K562 (cell line): ENCODE data around the gene CFAP69. TPM values are rescaled to one million over a fixed set of nuclear protein-coding genes. Genes with fewer than 3 reads are reported as not detected.

Experiments used
- ATAC-seq: fragments of 200-7000 bp; cut with Tn5 transposase; 3 replicates; pipeline ENCODE4 v1.9.1; 2020; ENCODE audit warnings: moderate library complexity
- BruUV-seq: library from RNA; stranded (reverse); fragments of 400-500 nt; replicated peaks from 2 replicates; lab custom pipeline; 2021; lab: Mats Ljungman, UMichigan
- CTCF ChIA-PET: fragments of 300-600 bp; formaldehyde crosslinking; extraction: SDS; loops from one replicate; lab custom pipeline; 2021; ENCODE audit warnings: low intra/inter-chr PET ratio; lab: Yijun Ruan, JAX
- POLR2A ChIA-PET: fragments of 300-600, 350-650 bp; sonication (Branson Sonifier 250); formaldehyde crosslinking; extraction: SDS; loops from one replicate; lab custom pipeline; 2021; ENCODE audit warnings: antibody characterized with exemption, inconsistent platforms; lab: Yijun Ruan, JAX
- DNase-seq, 4 experiments: peaks; one replicate each; pipeline versions ENCODE4 v3.0.0 to v3.0.0-alpha.2; 2011 to 2018; ENCODE audit warnings: low spot score in 3 of 4, mixed read lengths in 3 of 4; ENCODE audit errors: extremely low read depth in 1 of 4
- FAIRE-seq: peaks from 2 replicates; lab custom pipeline; 2011; peaks lifted over from hg19 to GRCh38; lab: Jason Lieb, UNC
- H2AFZ ChIP-seq: 2 replicates; pipeline ENCODE4 v1.6.0; 2011; ENCODE audit warnings: low read depth, low read length, control low read depth, inconsistent platforms
- H3K27ac ChIP-seq: fragments of 200-600 bp; 3 replicates; pipeline ENCODE4 v1.8.0; 2011; ENCODE audit warnings: low read depth, mild to moderate bottlenecking, control low read depth, inconsistent platforms, low read length, moderate library complexity, mixed read lengths; ENCODE audit errors: extremely low read depth
- H3K27me3 ChIP-seq, 2 experiments: fragments of 300-600 bp in 1 of 2; 2 replicates in 1 of 2; 3 replicates in 1 of 2; pipeline versions ENCODE4 v1.6.0 to v1.8.0; 2011; ENCODE audit warnings: inconsistent platforms in 2 of 2, low read length in 2 of 2, mild to moderate bottlenecking in 1 of 2, mixed read lengths in 1 of 2, moderate library complexity in 1 of 2; ENCODE audit not compliant: control insufficient read depth in 2 of 2, insufficient read depth in 2 of 2
- H3K36me3 ChIP-seq: fragments of 300-600 bp; 3 replicates; pipeline ENCODE4 v1.8.0; 2011; ENCODE audit warnings: mild to moderate bottlenecking, low read length, inconsistent platforms; ENCODE audit not compliant: control insufficient read depth, insufficient read depth
- H3K4me1 ChIP-seq, 2 experiments: fragments of 200-600 bp in 1 of 2; replicated peaks in 1 of 2; 2 replicates in 1 of 2; 3 replicates in 1 of 2; pipeline versions ENCODE4 v1.5.1 to v1.8.0; 2011; ENCODE audit warnings: inconsistent platforms in 2 of 2, low read length in 2 of 2, mild to moderate bottlenecking in 1 of 2, mixed read lengths in 1 of 2, moderate library complexity in 1 of 2; ENCODE audit not compliant: control insufficient read depth in 2 of 2, insufficient read depth in 2 of 2
- H3K4me2 ChIP-seq: 2 replicates; pipeline ENCODE4 v1.6.1; 2011; ENCODE audit warnings: low read length, control low read depth, inconsistent platforms, mixed read lengths; ENCODE audit not compliant: insufficient read depth
- H3K4me3 ChIP-seq: fragments of 200-600 bp; sonication (generic), shearing (Covaris generic); 2 replicates; pipeline ENCODE4 v1.5.1; 2016; ENCODE audit warnings: control low read depth, inconsistent platforms
- H3K79me2 ChIP-seq: fragments of 200-600 bp; 3 replicates; pipeline ENCODE4 v1.8.0; 2011; ENCODE audit warnings: low read length, inconsistent platforms; ENCODE audit not compliant: control insufficient read depth, insufficient read depth
- H3K9ac ChIP-seq, 2 experiments: 2 replicates each; pipeline versions ENCODE4 v1.6.0 to v1.6.1; 2011; ENCODE audit warnings: low read depth in 2 of 2, low read length in 2 of 2, control low read depth in 1 of 2, inconsistent platforms in 1 of 2, mild to moderate bottlenecking in 1 of 2, mixed read lengths in 1 of 2; ENCODE audit not compliant: insufficient read depth in 1 of 2
- H3K9me1 ChIP-seq: one replicate; pipeline ENCODE4 v1.6.0; 2011; ENCODE audit warnings: inconsistent platforms, mild to moderate bottlenecking, low read length, moderate library complexity; ENCODE audit not compliant: control insufficient read depth, insufficient read depth
- H3K9me3 ChIP-seq: replicated peaks from 2 replicates; pipeline ENCODE4 v1.5.1; 2011; ENCODE audit warnings: low read depth, low read length, inconsistent platforms; ENCODE audit not compliant: control insufficient read depth, insufficient read depth
- H4K20me1 ChIP-seq: replicated peaks from 2 replicates; pipeline ENCODE4 v1.6.1; 2011; ENCODE audit warnings: low read length, inconsistent platforms, mixed read lengths; ENCODE audit not compliant: control insufficient read depth, insufficient read depth
- MEF2D ChIP-seq: conservative IDR thresholded peaks from 2 replicates; pipeline ENCODE4 v1.6.1; 2016; ENCODE audit warnings: low read depth, missing genetic modification characterization, missing compliant biosample characterization
- PCBP1 ChIP-seq: fragments of 200-400 bp; formaldehyde crosslinking; IDR thresholded peaks from 2 replicates; pipeline ENCODE4 v1.6.1; 2018; ENCODE audit warnings: mild to moderate bottlenecking, low read depth, low read length; ENCODE audit not compliant: poor library complexity, severe bottlenecking
- POLR3A ChIP-seq: IDR thresholded peaks from 2 replicates; pipeline ENCODE4 v1.6.1; 2011; ENCODE audit warnings: borderline replicate concordance, mild to moderate bottlenecking, moderate library complexity; ENCODE audit not compliant: insufficient read length, insufficient read depth; ENCODE audit errors: extremely low read depth
- SIN3A ChIP-seq, 2 experiments: fragments of 150-350 bp in 1 of 2; IDR thresholded peaks; 2 replicates each; pipeline ENCODE4 v1.6.1; 2011 to 2016; ENCODE audit warnings: borderline replicate concordance in 2 of 2, low read depth in 2 of 2, low read length in 2 of 2, mild to moderate bottlenecking in 2 of 2, moderate library complexity in 2 of 2; ENCODE audit not compliant: control insufficient read depth in 1 of 2
- TSC22D4 ChIP-seq: fragments of 450-650 bp; IDR thresholded peaks from 2 replicates; pipeline ENCODE4 v1.6.1; 2016; ENCODE audit warnings: missing genetic modification characterization, missing biosample characterization, control low read depth
- ZFX ChIP-seq: sonication (generic); formaldehyde crosslinking; IDR thresholded peaks from 2 replicates; pipeline ENCODE4 v1.8.0; 2022; ENCODE audit warnings: mild to moderate bottlenecking, missing genetic modification reagents, moderate library complexity
- ZNF764 ChIP-seq: fragments of 250-450 bp; sonication (Bioruptor Pico); IDR thresholded peaks from 2 replicates; pipeline ENCODE4 v1.4.0; 2020; ENCODE audit warnings: low read depth, mild to moderate bottlenecking, moderate library complexity
- ZNF780A ChIP-seq: fragments of 250-450 bp; sonication (Bioruptor Pico); IDR thresholded peaks from 2 replicates; pipeline ENCODE4 v1.5.0; 2021; ENCODE audit warnings: mild to moderate bottlenecking
- ZSCAN29 ChIP-seq: fragments of 450-650 bp; IDR thresholded peaks from 2 replicates; pipeline ENCODE4 v1.6.1; 2017
- WGBS: fragments of 100-300 bp; shearing (Covaris generic); methylation state at CpG from one replicate; pipeline ENCODE4 v1.1.6; 2016; ENCODE audit warnings: low coverage, mixed read lengths; ENCODE audit not compliant: insufficient coverage; ENCODE audit errors: missing lambda C conversion rate; 5-methylcytosine and 5-hydroxymethylcytosine counted together
- in situ Hi-C: fragments of 300-500 bp; cut with MboI; formaldehyde crosslinking; loops from 4 replicates; pipeline ENCODE4 v1.15.0; 2018; ENCODE audit warnings: inconsistent platforms, mixed read lengths
- intact Hi-C: fragments of 100-400 bp; cut with micrococcal nuclease; formaldehyde crosslinking; loops from 2 replicates; pipeline ENCODE4 v1.14.2; 2022
- polyA plus RNA-seq, 8 experiments: library from polyadenylated mRNA; depleted of rRNA in 4 of 8; stranded (reverse) in 5 of 8; unstranded in 3 of 8; fragments of >200 nt; fragmentation: Nextera tagmentation in 2 of 8; fragmentation: Illumina TruSeq in 1 of 8; extraction: Ambion mirVana in 2 of 8; extraction: Trizol in 1 of 8; gene quantifications; 2 replicates each; pipeline versions ENCODE4 v1.2.1 to v1.2.3, GENCODE V29; 2011 to 2014; ENCODE audit warnings: inconsistent platforms in 1 of 8, missing spikeins in 1 of 8
- total RNA-seq, 7 experiments: library from RNA; depleted of rRNA in 6 of 7; stranded (reverse); fragments of >200 nt in 6 of 7; fragmentation: Illumina TruSeq in 2 of 7; extraction: Trizol in 2 of 7; gene quantifications; 2 replicates each; pipeline versions ENCODE4 v1.2.1 to v1.2.3, GENCODE V29; 2011 to 2021; ENCODE audit warnings: low replicate concordance in 1 of 7
- TF ChIP-seq, protein P1 (sequence below), 2 experiments: fragments of 450-650 bp in 1 of 2; sonication (generic) in 1 of 2; formaldehyde crosslinking; conservative IDR thresholded peaks; 2 replicates each; pipeline versions ENCODE4 v1.4.0 to v1.8.1; 2020 to 2022; ENCODE audit warnings: mild to moderate bottlenecking in 1 of 2, missing genetic modification reagents in 1 of 2
- TF ChIP-seq, protein P2 (sequence below): sonication (generic); formaldehyde crosslinking; IDR thresholded peaks from 2 replicates; pipeline ENCODE4 v1.8.1; 2022; ENCODE audit warnings: missing genetic modification reagents
- TF ChIP-seq, protein P3 (sequence below): fragments of 250-450 bp; sonication (Bioruptor Pico); IDR thresholded peaks from 2 replicates; pipeline ENCODE4 v1.4.0; 2020; ENCODE audit warnings: borderline replicate concordance

Gene CFAP69
- total and polyA plus RNA-seq, 9 of the 15 experiments (the other 6 are each of a cell fraction or from before 2014, with no cell fraction given): 0.24 to 5.1 (median 1.7) TPM

DNA sequence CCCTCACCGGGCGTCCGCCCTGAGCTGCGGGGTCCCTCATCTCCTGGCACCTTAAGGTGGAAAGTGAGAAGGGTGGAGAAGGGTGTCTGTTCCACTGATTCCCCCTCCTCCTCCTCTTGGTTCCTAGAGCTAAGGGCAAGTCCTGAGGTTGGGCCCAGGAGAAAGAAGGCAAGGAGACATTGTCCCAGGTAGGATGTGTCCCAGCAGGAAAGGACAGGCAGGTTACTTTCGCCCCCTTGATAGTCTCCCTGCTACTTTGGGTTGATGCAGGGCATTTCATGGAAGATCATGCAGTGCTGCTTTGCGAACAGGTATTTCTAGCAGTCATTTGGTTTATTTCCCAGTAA is 32.9 kb upstream of the CFAP69 start:
- TF ChIP-seq MEF2D (tag): no peak
- peak; percentile 2 for TF ChIP-seq PCBP1
- H3K79me2 ChIP-seq: no peaks in the 10 kb centered on the region
- in situ Hi-C loops (no loop called here), intact Hi-C loops (no loop called here)
- CTCF ChIA-PET: no interaction called here
- no peak overlapping the region for H3K9ac ChIP-seq
- no TSS peak for BruUV-seq
- peaks cover 0 to 10% of the 10 kb centered on the region in 2 experiments; a peak in 2 of 5 replicates for H3K4me1 ChIP-seq
- H3K4me2 ChIP-seq: no peak overlapping the region
- H4K20me1 ChIP-seq: no peaks in the 10 kb centered on the region
- H3K9me1 ChIP-seq: no peaks in the 10 kb centered on the region
- H3K36me3 ChIP-seq: no peaks in the 10 kb centered on the region
- DNase-seq (no peak), FAIRE-seq (no peak), ATAC-seq (no peak; the same call in 2 of the 3 replicates)
- H3K9me3 ChIP-seq: no peaks in the 10 kb centered on the region
- H2AFZ ChIP-seq: 0 out of 2 replicates have a peak overlapping the region, but pooled peaks have one; percentile 41
- H3K27ac ChIP-seq: no peak overlapping the region
- H3K4me3 ChIP-seq: no peak overlapping the region
- H3K27me3 ChIP-seq: peaks cover 15% of the 10 kb centered on the region in 2 experiments; a peak in 4 of 5 replicates
- POLR2A ChIA-PET: interaction anchor here (0.6 kb wide), 1 partner anchor 30 kb away, joined by 3 read pairs; no protein-coding TSS in a partner anchor
- 4% methylated on average over 6 of the region's 6 CpGs for whole genome bisulfite sequencing

DNA sequence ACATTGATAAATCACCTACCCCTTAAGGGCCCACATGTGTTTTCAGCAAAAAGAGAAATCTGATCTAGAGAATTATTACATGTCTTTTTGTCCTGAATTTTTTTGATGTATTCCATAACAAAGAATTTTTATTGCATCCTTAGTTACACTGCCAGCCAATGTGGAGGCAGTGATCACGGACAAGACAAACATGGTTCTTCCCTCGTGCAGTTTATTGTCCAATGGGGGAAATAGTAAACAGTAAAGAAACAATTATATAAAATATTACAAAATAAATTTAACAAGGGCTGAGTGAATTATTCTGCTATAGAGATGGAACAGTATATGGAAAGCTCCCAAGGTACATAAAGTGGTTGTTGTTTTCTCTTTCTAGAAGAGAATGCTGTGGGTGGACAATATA is 31.5 kb upstream of the CFAP69 start:
- no peak overlapping the region for H3K27ac ChIP-seq
- ATAC-seq (no peak), DNase-seq (no peak), FAIRE-seq (no peak)
- H3K4me3 ChIP-seq: no peak overlapping the region
- in situ Hi-C loops: no loop called here
- H3K9ac ChIP-seq: no peak overlapping the region
- intact Hi-C loops: no loop called here
- H3K9me3 ChIP-seq: no peaks in the 10 kb centered on the region
- BruUV-seq: no TSS peak
- H3K4me1 ChIP-seq: peaks cover 0 to 10% of the 10 kb centered on the region in 2 experiments; a peak in 2 of 5 replicates
- TF ChIP-seq ZFX (CRISPR knock-in tag) (no peak), ZNF764 (CRISPR knock-in tag) (no peak), ZSCAN29 (no peak), SIN3A (IDR thresholded peaks at IDR 0.05; ENCODE audit: borderline replicate concordance in 2 of 2, control insufficient read depth in 1 of 2, low read depth in 2 of 2, low read length in 2 of 2) (no peak), ZNF780A (no peak), TSC22D4 (tag) (no peak), POLR3A (no peak)
- TF ChIP-seq, protein P1, sequence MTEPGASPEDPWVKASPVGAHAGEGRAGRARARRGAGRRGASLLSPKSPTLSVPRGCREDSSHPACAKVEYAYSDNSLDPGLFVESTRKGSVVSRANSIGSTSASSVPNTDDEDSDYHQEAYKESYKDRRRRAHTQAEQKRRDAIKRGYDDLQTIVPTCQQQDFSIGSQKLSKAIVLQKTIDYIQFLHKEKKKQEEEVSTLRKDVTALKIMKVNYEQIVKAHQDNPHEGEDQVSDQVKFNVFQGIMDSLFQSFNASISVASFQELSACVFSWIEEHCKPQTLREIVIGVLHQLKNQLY (CRISPR knock-in tag; conservative IDR thresholded peaks at IDR 0.05): no peak
- TF ChIP-seq, protein P2, sequence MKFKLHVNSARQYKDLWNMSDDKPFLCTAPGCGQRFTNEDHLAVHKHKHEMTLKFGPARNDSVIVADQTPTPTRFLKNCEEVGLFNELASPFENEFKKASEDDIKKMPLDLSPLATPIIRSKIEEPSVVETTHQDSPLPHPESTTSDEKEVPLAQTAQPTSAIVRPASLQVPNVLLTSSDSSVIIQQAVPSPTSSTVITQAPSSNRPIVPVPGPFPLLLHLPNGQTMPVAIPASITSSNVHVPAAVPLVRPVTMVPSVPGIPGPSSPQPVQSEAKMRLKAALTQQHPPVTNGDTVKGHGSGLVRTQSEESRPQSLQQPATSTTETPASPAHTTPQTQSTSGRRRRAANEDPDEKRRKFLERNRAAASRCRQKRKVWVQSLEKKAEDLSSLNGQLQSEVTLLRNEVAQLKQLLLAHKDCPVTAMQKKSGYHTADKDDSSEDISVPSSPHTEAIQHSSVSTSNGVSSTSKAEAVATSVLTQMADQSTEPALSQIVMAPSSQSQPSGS: no peak
- TF ChIP-seq, protein P3, sequence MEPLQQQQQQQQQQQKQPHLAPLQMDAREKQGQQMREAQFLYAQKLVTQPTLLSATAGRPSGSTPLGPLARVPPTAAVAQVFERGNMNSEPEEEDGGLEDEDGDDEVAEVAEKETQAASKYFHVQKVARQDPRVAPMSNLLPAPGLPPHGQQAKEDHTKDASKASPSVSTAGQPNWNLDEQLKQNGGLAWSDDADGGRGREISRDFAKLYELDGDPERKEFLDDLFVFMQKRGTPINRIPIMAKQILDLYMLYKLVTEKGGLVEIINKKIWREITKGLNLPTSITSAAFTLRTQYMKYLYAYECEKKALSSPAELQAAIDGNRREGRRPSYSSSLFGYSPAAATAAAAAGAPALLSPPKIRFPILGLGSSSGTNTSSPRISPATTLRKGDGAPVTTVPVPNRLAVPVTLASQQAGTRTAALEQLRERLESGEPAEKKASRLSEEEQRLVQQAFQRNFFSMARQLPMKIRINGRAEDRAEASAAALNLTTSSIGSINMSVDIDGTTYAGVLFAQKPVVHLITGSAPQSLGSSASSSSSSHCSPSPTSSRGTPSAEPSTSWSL: no peak
- no peak overlapping the region for H3K4me2 ChIP-seq
- no peaks in the 10 kb centered on the region for H4K20me1 ChIP-seq
- ChIA-PET CTCF (no interaction called here), POLR2A (no interaction called here)
- H3K79me2 ChIP-seq: no peaks in the 10 kb centered on the region
- H3K9me1 ChIP-seq: no peaks in the 10 kb centered on the region
- peaks cover 15% of the 10 kb centered on the region in 2 experiments; a peak in 4 of 5 replicates for H3K27me3 ChIP-seq
- H2AFZ ChIP-seq: no peak overlapping the region
- no peaks in the 10 kb centered on the region for H3K36me3 ChIP-seq
- WGBS: 6% methylated on average over 2 of the region's 2 CpGs
